ENCODE measurements around the gene IMPG2. TPM values are rescaled to one million over a fixed set of nuclear protein-coding genes. Genes with fewer than 3 reads are reported as not detected.

The IMPG2 gene
- total RNA-seq, 1 experiment from 2014 or later: 0.04 TPM

DNA sequence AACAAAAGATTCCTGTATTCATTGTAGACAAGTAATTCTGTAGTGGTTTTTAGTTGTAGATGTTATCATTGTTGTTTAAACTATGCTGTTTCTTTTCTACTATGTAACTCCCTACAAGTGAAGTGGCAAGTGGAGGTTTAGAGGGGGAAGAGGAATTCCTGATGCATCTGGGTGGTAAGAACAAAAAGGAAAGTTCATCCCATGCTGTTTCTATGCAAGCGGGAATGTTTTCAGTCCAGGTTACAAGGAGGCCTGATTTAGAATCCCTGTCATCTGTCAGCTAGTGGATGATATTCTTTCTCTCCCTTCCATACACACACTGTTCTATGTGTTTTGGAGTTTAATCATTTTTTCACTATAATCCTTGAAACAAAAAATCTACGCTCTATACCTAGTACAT, 67.4 kb downstream of the IMPG2 start:
- no peak for DNase-seq
- Histone ChIP-seq H2BK15ac (ENCODE audit: low read depth, low read length) (no peak overlapping the region), H3K4ac (ENCODE audit: low read depth, low read length) (no peak overlapping the region), H2BK5ac (ENCODE audit: insufficient read length, low read length) (no peak overlapping the region), H3K27me3 (ENCODE audit: insufficient read depth, low read length) (no peaks in the 10 kb centered on the region), H4K5ac (ENCODE audit: insufficient read length, low read depth, low read length) (no peak overlapping the region), H2BK20ac (ENCODE audit: low read depth, low read length, poor library complexity, severe bottlenecking) (no peak overlapping the region), H2BK12ac (ENCODE audit: insufficient read length, low read depth, low read length) (no peak overlapping the region), H2AK5ac (ENCODE audit: insufficient read length, low read length) (no peak overlapping the region), H3K4me1 (ENCODE audit: insufficient read depth, low read length) (0 out of 2 replicates have a peak, but pooled peaks cover 6% of the 10 kb centered on the region), H3T11ph (ENCODE audit: low read length) (no peak overlapping the region), H3K18ac (ENCODE audit: insufficient read length, low read depth, low read length) (no peak overlapping the region), H3K9me3 (ENCODE audit: control insufficient read depth, low read depth, low read length) (no peaks in the 10 kb centered on the region), H3K9ac (ENCODE audit: extremely low read depth, insufficient read length, low read length) (no peak overlapping the region), H3K79me2 (ENCODE audit: insufficient read depth, low read length) (no peaks in the 10 kb centered on the region), H3K27ac (ENCODE audit: insufficient read length, low read depth, low read length) (no peak overlapping the region), H2BK120ac (ENCODE audit: low read depth, low read length, poor library complexity, severe bottlenecking) (no peak overlapping the region), H3K23me2 (ENCODE audit: insufficient read length, low read depth, low read length, poor library complexity, severe bottlenecking) (no peaks in the 10 kb centered on the region), H3K56ac (ENCODE audit: insufficient read length, low read depth, low read length) (no peak overlapping the region), H2AFZ (ENCODE audit: low read length) (no peak overlapping the region), H4K91ac (ENCODE audit: insufficient read length, low read depth, low read length) (no peak overlapping the region), H3K4me2 (ENCODE audit: insufficient read depth, insufficient read length, low read length) (no peak overlapping the region), H4K8ac (replicated peaks; ENCODE audit: insufficient read length, low read depth, low read length) (no peak overlapping the region), H3K23ac (ENCODE audit: insufficient read length, low read depth, low read length) (no peak overlapping the region), H4K20me1 (ENCODE audit: control insufficient read depth, insufficient read depth, insufficient read length) (no peaks in the 10 kb centered on the region), H3K79me1 (ENCODE audit: insufficient read depth, low read depth, low read length, poor library complexity, severe bottlenecking) (no peaks in the 10 kb centered on the region), H3K14ac (ENCODE audit: insufficient read depth, low read length) (no peak overlapping the region)
- H3K27ac Mint-ChIP-seq: peak overlapping the region in 1 of 3 experiments; percentile 88; a peak in 1 of 7 replicates
- no peaks in the 10 kb centered on the region for H3K36me3 Mint-ChIP-seq (ENCODE audit: insufficient read depth in 1 of 3, low read depth in 3 of 3)
- no peak overlapping the region for H3K4me3 Mint-ChIP-seq
- TF ChIP-seq, protein P1, sequence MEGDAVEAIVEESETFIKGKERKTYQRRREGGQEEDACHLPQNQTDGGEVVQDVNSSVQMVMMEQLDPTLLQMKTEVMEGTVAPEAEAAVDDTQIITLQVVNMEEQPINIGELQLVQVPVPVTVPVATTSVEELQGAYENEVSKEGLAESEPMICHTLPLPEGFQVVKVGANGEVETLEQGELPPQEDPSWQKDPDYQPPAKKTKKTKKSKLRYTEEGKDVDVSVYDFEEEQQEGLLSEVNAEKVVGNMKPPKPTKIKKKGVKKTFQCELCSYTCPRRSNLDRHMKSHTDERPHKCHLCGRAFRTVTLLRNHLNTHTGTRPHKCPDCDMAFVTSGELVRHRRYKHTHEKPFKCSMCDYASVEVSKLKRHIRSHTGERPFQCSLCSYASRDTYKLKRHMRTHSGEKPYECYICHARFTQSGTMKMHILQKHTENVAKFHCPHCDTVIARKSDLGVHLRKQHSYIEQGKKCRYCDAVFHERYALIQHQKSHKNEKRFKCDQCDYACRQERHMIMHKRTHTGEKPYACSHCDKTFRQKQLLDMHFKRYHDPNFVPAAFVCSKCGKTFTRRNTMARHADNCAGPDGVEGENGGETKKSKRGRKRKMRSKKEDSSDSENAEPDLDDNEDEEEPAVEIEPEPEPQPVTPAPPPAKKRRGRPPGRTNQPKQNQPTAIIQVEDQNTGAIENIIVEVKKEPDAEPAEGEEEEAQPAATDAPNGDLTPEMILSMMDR (conservative IDR thresholded peaks at IDR 0.05): no peak
- H3K4me1 Mint-ChIP-seq: peaks cover 29 to 33% of the 10 kb centered on the region in 2 experiments
- peaks cover 5% of the 10 kb centered on the region; the same call in 1 of the 2 replicates for H3K27me3 Mint-ChIP-seq (ENCODE audit: low read depth)
- no CpG with 5 or more reads among the region's 2 CpGs for WGBS (ENCODE audit: extremely low coverage, insufficient read length, low lambda C conversion rate)
- H3K9me3 Mint-ChIP-seq: no peaks in the 10 kb centered on the region

Data from H9 (cell line).